Activated effector memory CD4-positive, alpha-beta T cell treated with Interleukin-2 at 50 U/mL for 16 hours (primary cell): Measurements from ENCODE around the gene TAS2R40.
"Not testable (repeated sequence)": the region's sequence is repeated elsewhere in the genome, so short reads cannot be mapped to it uniquely, and the experiment has no call there.

Experiments
- DNase-seq: peaks from one replicate; pipeline ENCODE4 v3.0.0-alpha.2; 2020

The TAS2R40 gene

DNA sequence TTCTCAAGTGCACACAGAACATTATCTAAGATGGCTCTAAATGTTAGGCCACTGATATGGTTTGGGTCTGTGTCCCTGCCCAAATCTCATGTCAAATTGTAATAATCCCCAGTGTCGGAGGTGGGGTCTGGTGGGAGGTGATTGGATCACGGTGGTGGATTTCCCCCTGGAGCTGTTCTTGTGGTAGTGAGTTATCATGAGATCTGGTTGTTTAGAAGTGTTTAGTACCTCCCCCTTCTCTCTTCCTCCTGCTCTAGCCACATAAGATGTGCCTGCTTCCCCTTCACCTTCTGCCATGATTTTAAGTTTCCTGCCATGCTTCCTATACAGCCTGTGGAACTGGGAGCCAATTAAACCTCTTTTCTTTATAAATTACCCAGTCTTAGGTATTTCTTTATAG lies 30.2 kb downstream of the TAS2R40 start:
- no peak for DNase-seq

DNA sequence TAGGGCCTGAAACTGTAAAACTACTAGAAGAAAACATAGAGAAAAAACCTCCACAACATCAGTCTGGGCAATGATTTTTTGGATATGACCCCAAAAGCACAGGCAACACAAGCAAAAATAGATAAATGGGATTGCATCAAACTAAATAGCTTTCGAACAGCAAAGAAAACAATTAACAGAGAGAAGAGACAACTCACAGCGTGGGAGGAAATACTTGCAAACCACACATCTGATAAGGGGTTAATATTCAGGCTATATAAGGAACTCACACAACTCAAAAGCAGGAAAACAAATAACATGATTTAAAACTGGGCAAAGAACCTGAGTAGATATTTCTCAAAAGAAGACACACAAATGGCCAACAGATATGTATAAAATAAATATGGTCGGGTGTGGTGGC lies 33.7 kb downstream of the TAS2R40 start:
- DNase-seq = no peak

DNA sequence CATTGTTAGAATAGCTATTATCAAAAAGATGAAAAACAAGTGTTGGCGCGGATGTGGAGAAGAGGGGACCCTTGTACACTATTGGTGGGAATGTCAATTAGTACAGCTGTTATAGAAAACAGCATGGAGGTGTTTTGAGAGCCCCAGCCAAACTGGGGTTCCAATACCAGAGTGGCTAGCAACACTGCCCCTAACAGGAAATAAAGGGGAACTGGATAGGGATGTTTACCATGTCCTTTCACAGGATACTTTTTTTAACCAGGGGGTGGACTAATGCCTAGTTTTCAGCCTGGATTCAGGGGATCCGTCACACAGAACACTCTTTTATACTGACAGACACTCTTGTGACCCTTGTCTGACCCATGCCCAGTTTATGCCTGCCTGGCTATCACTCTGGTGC lies 34.5 kb downstream of the TAS2R40 start:
- DNase-seq = no peak

DNA sequence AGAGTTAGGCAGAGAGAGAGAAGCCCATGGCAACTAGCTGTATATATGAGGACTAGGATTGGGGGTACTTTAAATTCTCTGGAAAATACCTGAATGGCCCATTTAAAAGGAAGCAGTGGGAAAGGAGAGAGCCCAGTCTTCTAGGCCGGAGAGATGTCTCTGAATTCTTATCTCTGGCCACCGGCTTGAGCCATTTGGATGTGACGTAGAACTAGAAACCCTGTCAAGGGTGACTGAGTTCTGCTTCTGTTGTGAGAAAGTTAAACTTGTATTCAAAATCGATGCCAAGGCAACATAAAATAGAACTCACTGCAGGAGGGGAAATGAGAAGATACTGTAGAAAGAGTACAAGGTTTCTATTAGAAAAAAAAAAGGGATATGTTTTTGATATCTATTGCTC lies 35.1 kb downstream of the TAS2R40 start:
- DNase-seq = no peak

DNA sequence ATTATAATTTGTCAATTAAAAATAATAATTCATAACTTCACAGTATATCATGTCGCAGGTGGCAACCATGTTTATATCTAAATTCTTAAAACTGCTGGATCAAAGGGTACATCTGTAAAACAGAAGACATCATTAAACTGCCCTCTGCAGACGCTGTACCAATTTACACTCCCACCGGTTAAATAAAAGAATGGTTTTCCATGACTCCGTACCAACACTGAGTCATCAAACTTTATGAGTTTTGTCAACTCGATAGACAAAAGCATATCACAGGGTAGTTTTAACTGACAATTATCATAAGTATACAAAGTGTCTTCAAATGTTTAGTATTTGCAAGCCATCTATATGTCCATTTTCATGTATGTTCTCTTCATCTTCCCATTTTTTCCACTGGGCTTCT lies 35.7 kb downstream of the TAS2R40 start:
- no peak for DNase-seq

DNA sequence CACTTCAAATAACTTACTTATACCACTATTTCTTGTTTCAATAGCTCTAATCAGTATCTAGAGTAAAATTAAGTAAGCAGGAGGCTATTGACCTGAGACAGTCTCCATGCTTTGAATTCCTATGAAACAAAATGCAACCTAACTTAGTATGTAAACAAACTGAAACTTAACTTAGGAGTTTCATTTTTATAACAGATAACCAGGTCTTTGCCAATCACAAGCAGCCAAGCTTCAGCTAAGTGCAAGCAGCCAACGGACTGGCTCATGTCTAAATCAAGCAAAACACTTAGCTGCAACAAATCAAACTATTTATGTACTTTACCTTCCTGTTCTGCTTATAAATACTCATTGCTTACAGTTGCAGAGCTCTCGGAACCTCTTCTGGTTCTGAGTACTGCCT lies 37.0 kb downstream of the TAS2R40 start:
- no peak for DNase-seq

DNA sequence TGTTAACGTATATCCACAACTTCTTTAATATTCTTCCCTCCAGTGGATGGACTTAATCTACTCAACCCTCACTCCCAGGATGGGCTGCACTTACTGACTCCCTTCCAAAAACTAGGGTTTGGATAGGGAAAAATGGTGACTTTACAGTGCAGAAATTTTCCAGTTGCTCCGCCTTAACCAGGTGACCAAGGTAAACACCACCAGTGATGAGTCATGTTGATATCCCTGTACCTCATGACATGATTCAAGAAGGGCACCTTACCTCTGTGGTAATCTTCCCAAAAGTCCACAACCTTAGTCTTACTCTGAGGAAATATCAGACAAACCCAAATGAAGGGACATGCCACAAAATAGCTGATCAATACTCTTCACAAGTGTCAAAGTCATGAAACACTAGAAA lies 37.9 kb downstream of the TAS2R40 start:
- DNase-seq = no peak

DNA sequence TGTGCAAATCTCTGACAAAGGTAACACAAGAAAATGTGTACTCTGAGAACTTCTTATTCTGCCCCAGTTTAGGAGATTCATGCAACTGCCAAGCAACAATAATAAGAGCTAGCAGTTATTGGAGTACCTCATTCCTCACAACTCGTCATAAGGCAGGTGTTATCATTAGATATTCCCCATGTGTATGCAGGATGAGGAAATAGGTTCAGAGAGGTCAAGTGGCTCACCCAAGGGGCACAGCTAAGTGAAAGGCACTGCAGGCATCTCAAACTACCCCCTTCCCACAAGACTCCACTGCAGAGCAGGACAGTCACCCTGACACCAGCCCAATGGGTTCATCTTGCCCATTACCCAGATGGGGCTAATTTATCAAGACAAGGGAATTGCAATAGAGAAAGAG lies 40.1 kb downstream of the TAS2R40 start:
- DNase-seq = no peak

DNA sequence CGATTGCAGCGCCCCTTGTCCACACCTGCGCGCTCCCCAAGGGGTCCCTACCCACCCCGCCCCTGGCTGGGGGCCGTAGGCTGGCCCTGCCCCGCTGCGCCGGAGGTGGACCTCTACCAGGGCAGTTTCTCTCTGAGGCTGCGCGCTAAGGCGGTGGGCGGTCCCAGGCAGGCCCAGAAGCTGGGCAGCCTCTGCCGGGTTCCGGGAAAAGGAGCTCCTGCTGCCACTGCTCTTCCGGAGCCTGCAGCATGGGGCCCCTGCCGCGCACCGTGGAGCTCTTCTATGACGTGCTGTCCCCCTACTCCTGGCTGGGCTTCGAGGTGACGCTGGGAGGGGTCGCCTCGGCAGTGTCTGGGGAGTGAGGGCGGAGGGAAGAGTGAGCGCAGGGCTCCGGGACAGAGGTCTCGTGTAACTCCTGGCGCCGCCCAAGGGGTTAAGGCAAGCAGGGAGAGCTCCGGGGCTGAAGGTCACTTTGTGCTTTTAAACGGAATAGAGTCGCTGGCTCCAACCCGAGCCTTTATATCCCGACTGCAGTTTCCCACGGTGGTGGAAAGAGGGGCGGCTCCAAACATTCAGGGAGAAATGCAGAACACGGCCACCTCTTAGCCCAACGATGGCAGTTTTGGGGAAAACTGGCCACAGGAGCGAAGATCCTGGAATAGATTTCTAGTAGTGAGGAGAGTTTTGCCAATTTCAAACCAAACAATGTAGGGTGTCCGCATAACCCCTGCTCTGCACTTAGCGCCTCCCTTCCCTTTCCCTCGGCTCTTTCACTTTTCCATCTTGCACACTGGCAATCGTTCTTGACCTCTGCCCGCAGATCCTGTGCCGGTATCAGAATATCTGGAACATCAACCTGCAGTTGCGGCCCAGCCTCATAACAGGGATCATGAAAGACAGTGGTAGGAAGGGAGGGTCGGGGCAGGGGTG lies 41.7 kb downstream of the TAS2R40 start, which contains the start of gene GSTK1:
TSS of gene GSTK1 (plus strand) at position 176 of the 930 bp plus-strand sequence. CDS start at position 249, 73 bp downstream.
- DNase-seq = peak; percentile 79

DNA sequence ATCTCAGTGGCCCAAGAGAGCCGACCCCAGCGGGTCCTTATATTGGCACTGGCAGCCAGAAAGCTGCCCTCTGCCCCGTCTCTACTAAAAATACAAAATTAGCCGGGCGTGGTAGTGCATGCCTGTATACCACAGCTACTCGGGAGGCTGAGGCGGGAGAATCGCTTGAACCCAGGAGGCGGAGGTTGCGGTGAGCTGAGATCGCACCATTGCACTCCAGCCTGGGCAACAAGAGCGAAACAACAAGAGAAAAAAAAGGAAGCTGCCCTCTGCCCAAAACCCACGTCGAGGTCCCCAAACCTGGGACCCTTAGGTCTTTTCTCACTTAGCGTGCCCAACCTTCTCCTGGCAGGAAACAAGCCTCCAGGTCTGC lies 42.3 kb downstream of the TAS2R40 start:
- not testable (repeated sequence) for DNase-seq

DNA sequence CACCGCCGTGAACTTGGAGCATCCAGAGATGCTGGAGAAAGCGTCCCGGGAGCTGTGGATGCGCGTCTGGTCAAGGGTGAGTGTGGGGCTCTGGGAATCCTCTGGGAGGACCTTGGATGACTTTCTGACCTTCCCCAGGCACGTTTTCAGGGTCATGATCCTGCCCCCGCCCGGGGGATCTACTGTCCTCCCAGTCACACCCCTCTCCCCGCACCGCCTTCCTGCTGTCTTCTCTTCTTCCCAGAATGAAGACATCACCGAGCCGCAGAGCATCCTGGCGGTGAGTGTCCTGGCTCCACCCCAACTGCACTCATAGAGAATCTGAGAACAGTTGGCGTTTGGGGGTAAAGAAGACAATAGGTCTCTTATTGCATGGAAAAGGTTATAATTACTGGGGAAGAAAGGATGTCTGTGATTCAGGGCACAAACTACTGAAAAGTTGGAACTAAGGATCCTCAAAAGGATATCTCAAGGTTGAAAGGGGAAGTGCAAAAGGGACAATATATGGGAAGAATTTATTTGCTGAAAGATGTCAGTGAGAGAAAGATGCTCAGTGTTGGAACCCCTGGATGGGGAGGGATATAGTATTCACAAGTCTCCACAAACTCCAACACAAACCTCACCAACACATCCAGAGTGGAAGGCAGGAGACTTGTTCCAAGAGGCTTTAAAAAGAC lies 43.3 kb downstream of the TAS2R40 start:
- no peak for DNase-seq

DNA sequence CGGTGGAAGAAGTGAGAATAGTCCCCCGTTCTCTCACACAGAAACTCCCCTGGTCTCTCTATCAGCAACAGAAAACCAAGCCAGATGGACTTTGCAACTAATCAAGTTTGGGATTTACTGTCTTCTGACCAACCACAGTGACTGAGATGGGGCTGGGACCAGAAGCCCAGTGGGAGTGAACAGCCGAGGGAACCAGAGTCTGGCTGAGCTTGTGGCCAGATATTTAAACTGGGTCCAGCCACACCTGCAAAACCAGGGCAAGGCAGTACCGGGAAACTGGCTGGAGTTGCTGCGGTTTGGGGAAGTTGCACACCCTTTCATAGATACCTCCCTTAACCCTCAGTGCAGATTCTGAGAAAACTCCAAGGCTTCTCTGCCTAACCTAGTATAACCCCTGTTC lies 47.4 kb downstream of the TAS2R40 start:
- no peak for DNase-seq

DNA sequence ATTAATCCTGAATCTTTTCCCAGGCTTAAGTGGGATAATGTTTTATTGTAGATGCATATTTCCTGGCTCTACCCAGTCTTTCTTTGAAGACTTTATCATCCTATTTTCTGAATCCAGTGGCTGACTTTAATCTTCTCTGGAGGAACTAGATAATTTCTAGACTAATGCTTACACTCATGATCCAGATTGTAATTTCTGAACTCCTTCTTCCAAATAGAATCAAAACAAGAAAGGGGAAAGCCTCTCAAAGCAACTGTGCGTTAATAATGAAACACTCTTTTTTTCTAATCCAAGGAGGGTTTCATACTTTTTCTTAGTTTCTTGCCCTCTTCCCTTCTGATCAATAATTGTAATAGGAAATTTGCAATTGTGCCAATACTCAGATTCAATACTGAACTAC lies 49.4 kb downstream of the TAS2R40 start:
- no peak for DNase-seq
